ENCODE measurements around the gene NIT2.

DNA sequence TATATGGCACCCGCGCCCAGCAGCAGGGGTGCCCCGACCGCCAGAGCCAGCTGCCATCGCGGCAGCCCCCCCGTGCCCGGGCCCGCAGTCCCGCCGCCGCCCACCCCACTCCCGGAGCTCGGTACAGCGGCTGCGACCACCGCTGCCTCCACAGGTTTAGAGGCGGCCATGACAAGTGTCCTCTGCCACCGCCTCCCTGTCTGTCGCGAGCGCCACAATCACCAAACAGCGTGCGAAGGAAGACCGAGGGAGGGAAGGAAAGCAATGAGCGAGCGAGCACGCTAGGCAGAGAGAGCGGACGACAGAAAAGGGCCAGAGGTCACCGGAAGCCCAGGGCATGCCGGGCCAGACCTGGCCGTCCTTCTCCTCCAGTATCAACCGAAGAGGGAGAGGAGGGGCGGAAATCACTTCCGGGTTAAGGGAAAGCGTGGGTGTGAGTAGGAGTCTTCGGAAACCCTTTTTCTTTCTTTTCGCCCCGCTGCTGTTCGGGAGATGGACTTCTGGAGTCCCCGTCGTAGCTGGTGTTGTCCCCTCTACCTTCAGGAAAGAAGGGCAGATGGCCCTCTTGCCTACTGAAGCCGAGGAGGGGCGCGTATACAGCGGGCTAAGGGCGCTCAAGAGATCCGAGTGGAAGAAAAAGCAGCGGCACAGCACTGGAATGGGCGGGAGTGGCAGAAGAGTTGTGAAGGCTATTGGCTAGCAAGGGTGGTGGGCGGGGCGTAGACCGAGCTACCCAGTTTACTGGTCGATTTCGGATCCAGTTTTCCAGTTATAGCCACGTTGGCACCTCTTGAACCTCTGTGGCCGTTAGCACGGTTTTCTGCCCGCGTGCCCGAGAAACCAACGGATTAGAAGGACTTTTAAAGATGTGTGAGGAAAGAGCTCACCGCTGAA is 66.5 kb downstream of the NIT2 start, which contains the start of the genes LNP1 and TOMM70:
- no peak for TF ChIP-seq CTCF (conservative IDR thresholded peaks at IDR 0.05; ENCODE audit: low read depth, low read length)
- no peak for TF ChIP-seq CEBPB (IDR thresholded peaks at IDR 0.05; ENCODE audit: low read depth, low read length)
- TF ChIP-seq NFE2L2 (IDR thresholded peaks at IDR 0.05; ENCODE audit: low read depth, low read length): no peak
- TF ChIP-seq POLR2A (IDR thresholded peaks at IDR 0.05; ENCODE audit: low read depth, low read length): peak; percentile 94
- TF ChIP-seq RFX5 (IDR thresholded peaks at IDR 0.05; ENCODE audit: low read depth, low read length): no peak
- no peak for TF ChIP-seq MAFK (IDR thresholded peaks at IDR 0.05; ENCODE audit: low read depth, low read length)
- no peak for TF ChIP-seq USF2 (IDR thresholded peaks at IDR 0.05; ENCODE audit: low read depth, low read length)
- TF ChIP-seq FOS (IDR thresholded peaks at IDR 0.05; ENCODE audit: low read depth, low read length): no peak
- TF ChIP-seq MXI1 (IDR thresholded peaks at IDR 0.05; ENCODE audit: borderline replicate concordance, low read depth, low read length): peak; percentile 82
- no peak; the same call in 1 of the 2 replicates for TF ChIP-seq SMC3 (IDR thresholded peaks at IDR 0.05; ENCODE audit: low read depth, low read length)
- no peak for TF ChIP-seq RAD21 (IDR thresholded peaks at IDR 0.05; ENCODE audit: low read length)
- TF ChIP-seq, protein P1, sequence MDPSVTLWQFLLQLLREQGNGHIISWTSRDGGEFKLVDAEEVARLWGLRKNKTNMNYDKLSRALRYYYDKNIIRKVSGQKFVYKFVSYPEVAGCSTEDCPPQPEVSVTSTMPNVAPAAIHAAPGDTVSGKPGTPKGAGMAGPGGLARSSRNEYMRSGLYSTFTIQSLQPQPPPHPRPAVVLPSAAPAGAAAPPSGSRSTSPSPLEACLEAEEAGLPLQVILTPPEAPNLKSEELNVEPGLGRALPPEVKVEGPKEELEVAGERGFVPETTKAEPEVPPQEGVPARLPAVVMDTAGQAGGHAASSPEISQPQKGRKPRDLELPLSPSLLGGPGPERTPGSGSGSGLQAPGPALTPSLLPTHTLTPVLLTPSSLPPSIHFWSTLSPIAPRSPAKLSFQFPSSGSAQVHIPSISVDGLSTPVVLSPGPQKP (IDR thresholded peaks at IDR 0.05; ENCODE audit: borderline replicate concordance, low read depth, low read length): no peak
